MM.1S (cell line): ENCODE measurements around the gene BCL2A1.

ENCODE experiments used
- DNase-seq: peaks from one replicate; pipeline ENCODE4 v3.0.0-alpha.2; 2015
- H2AFZ ChIP-seq: fragments of 300-600 bp; sonication (generic); 2 replicates; pipeline ENCODE4 v1.6.0; 2016; ENCODE audit warnings: antibody characterized with exemption, low read length
- H3F3A ChIP-seq: fragments of 300-600 bp; sonication (generic); 2 replicates; pipeline ENCODE4 v1.6.1; 2016; ENCODE audit warnings: mild to moderate bottlenecking, antibody characterized with exemption, low read length, moderate library complexity, mixed read lengths; ENCODE audit not compliant: insufficient read depth
- H3K27ac ChIP-seq: fragments of 300-600 bp; sonication (generic); 2 replicates; pipeline ENCODE4 v1.5.1; 2016; ENCODE audit warnings: mild to moderate bottlenecking, low read length
- H3K27me3 ChIP-seq: fragments of 300-600 bp; sonication (generic); replicated peaks from 2 replicates; pipeline ENCODE4 v1.6.0; 2016; ENCODE audit warnings: low read length; ENCODE audit not compliant: insufficient read depth
- H3K36me3 ChIP-seq: fragments of 300-600 bp; sonication (generic); replicated peaks from 2 replicates; pipeline ENCODE4 v1.6.1; 2016; ENCODE audit warnings: mild to moderate bottlenecking, low read length, mixed read lengths; ENCODE audit not compliant: insufficient read depth
- H3K4me1 ChIP-seq: fragments of 300-600 bp; sonication (generic); 2 replicates; pipeline ENCODE4 v1.6.1; 2016; ENCODE audit warnings: low read length, mixed read lengths
- H3K4me2 ChIP-seq: fragments of 300-600 bp; sonication (generic); 2 replicates; pipeline ENCODE4 v1.6.0; 2016; ENCODE audit warnings: low read depth, low read length
- H3K4me3 ChIP-seq: fragments of 300-600 bp; sonication (generic); 2 replicates; pipeline ENCODE4 v1.5.1; 2016; ENCODE audit warnings: low read length, mixed read lengths
- H3K79me2 ChIP-seq: fragments of 300-600 bp; sonication (generic); 2 replicates; pipeline ENCODE4 v1.6.1; 2016; ENCODE audit warnings: mixed run types, low read length, mixed read lengths
- H3K9ac ChIP-seq: fragments of 300-600 bp; sonication (generic); 2 replicates; pipeline ENCODE4 v1.6.1; 2016; ENCODE audit warnings: low read length, mixed read lengths
- H3K9me2 ChIP-seq: fragments of 300-600 bp; sonication (generic); replicated peaks from 2 replicates; pipeline ENCODE4 v1.6.1; 2016; ENCODE audit warnings: mild to moderate bottlenecking, low read length, mixed read lengths; ENCODE audit not compliant: insufficient read depth
- H3K9me3 ChIP-seq: fragments of 300-600 bp; sonication (generic); replicated peaks from 2 replicates; pipeline ENCODE4 v1.6.1; 2016; ENCODE audit warnings: mild to moderate bottlenecking, low read length, mixed read lengths; ENCODE audit not compliant: insufficient read depth
- H4K20me1 ChIP-seq: fragments of 300-600 bp; sonication (generic); 2 replicates; pipeline ENCODE4 v1.6.1; 2016; ENCODE audit warnings: mild to moderate bottlenecking, low read length, moderate library complexity, mixed read lengths; ENCODE audit not compliant: insufficient read depth
- EZH2 ChIP-seq: fragments of 300-600 bp; sonication (generic); optimal IDR thresholded peaks from 2 replicates; pipeline ENCODE3; 2017; ENCODE audit warnings: low read depth, mild to moderate bottlenecking, antibody characterized with exemption, low read length, mixed read lengths
- EZH2phosphoT487 ChIP-seq: fragments of 300-600 bp; sonication (generic); IDR thresholded peaks from 2 replicates; pipeline ENCODE4 v1.6.1; 2018; ENCODE audit warnings: antibody characterized with exemption, low read length
- TF ChIP-seq, protein P1 (sequence below): fragments of 300-600 bp; sonication (generic); IDR thresholded peaks from 2 replicates; pipeline ENCODE4 v1.5.1; 2016; ENCODE audit warnings: antibody characterized with exemption, low read length, mixed read lengths

BCL2A1 gene

DNA sequence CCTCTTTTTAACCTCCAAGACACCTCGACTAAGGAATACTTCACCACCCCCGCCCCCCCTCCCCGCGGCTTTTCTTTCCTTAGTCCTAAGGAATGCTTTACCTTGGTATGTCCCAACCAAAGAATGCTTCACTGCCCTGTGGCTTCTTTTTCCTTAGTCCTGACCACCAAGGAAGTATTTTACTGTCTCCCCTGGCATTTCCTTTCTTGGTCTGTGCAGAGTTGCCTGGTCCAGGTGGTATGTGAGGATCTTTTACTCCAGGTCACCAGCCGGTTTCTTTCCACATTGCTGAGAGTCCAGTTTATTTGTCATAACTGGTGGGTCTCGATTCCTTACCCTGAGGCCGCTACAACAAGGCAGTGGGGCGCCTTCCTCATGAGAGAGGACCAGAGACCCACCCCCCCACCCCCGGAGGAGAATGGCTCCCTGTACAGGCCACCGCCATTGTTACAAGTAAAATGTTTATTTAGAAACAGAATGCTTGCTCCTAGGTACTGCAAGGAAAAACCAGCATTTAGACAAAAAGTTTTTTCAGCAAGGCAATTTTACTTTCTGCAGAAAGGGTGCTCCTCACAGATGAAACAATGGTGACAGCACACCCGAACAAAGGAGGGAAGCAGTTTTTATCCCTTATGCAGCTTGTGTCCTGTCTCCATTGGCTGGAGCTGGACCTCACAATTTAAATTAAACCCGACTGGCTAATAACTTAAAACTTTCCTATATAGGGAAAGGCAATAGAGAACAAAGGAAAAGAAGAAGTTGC is 51.1 kb downstream of the BCL2A1 start:
- Histone ChIP-seq H4K20me1 (no peaks in the 10 kb centered on the region), H3F3A (peaks cover 9% of the 10 kb centered on the region), H3K9me3 (no peaks in the 10 kb centered on the region), H3K4me3 (no peak overlapping the region), H3K4me1 (peaks cover 6% of the 10 kb centered on the region; the same call in 1 of the 2 replicates), H3K27me3 (no peaks in the 10 kb centered on the region), H3K36me3 (peaks cover 8% of the 10 kb centered on the region), H3K9ac (no peak overlapping the region), H3K79me2 (peaks cover 23% of the 10 kb centered on the region), H3K9me2 (no peaks in the 10 kb centered on the region), H3K27ac (no peak overlapping the region), H3K4me2 (no peak overlapping the region), H2AFZ (no peak overlapping the region)
- DNase-seq: no peak
- TF ChIP-seq EZH2phosphoT487 (no peak), EZH2 (no peak)
- TF ChIP-seq, protein P1, sequence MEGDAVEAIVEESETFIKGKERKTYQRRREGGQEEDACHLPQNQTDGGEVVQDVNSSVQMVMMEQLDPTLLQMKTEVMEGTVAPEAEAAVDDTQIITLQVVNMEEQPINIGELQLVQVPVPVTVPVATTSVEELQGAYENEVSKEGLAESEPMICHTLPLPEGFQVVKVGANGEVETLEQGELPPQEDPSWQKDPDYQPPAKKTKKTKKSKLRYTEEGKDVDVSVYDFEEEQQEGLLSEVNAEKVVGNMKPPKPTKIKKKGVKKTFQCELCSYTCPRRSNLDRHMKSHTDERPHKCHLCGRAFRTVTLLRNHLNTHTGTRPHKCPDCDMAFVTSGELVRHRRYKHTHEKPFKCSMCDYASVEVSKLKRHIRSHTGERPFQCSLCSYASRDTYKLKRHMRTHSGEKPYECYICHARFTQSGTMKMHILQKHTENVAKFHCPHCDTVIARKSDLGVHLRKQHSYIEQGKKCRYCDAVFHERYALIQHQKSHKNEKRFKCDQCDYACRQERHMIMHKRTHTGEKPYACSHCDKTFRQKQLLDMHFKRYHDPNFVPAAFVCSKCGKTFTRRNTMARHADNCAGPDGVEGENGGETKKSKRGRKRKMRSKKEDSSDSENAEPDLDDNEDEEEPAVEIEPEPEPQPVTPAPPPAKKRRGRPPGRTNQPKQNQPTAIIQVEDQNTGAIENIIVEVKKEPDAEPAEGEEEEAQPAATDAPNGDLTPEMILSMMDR: no peak

DNA sequence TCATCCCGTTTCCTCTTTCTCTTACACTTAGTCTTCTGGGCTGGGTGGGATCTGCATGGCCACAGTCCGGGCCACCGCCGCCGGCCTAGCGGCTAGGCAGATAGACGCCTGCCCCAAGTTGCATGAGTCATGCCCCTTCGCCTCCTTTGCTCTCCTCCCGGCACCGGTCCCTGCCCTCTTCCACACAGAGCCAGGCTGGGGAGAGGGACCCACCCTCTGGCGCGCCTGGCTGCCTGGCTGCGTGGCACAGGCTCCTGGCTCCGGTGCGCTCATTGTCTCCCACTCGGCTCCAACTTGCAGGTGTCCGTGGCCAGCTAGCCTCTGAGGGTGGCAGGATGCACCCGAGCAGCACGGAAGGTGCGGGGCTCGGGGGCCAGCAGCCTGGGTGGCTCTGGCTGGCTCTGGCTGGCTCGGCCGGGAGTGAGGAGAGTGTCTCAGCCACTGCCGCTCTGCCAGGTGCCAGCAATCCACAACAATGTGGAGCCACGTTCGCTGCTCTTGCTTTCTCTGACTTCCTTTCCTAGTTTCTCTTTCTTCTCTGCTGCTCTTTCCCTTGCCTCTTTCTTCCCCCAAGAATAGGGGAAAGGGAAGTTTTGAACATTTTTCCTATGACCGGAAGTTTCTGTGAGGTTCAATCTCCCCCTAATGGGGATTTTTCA is 51.8 kb downstream of the BCL2A1 start:
- 0 out of 2 replicates have a peak, but pooled peaks cover 3% of the 10 kb centered on the region for H3K9me3 ChIP-seq

DNA sequence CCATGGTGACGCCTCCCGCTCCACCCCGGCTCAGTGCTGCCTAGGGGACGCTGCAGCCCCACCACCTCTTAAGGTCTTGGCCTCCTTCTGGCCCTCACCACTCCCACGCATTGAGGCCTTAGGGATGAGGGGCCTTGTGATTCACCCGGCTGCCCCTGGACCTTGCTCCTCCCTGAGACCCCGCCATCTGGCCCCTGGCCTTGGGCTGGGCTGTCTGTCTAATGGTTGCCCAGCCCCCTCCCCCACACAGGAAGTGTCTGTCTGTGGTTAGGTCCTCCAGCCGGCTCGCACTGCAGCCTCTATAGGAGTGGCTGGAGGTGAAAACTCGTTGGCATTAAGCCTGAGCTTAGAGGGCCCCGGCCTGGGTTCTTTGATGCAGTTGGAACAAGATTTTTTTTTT is 52.7 kb downstream of the BCL2A1 start:
- peaks cover 21% of the 10 kb centered on the region for H3K79me2 ChIP-seq
- no peak for DNase-seq
- H3K4me1 ChIP-seq: peaks cover 6% of the 10 kb centered on the region; the same call in 1 of the 2 replicates
- H2AFZ ChIP-seq: no peak overlapping the region
- no peak overlapping the region for H3K9ac ChIP-seq
- H3K27ac ChIP-seq: no peak overlapping the region
- no peaks in the 10 kb centered on the region for H3K27me3 ChIP-seq
- H3K9me2 ChIP-seq: no peaks in the 10 kb centered on the region
- H3F3A ChIP-seq: peaks cover 3% of the 10 kb centered on the region; the same call in 1 of the 2 replicates
- no peaks in the 10 kb centered on the region for H4K20me1 ChIP-seq
- TF ChIP-seq EZH2: no peak
- no peak for TF ChIP-seq EZH2phosphoT487
- TF ChIP-seq, protein P1: no peak
- H3K36me3 ChIP-seq: peaks cover 8% of the 10 kb centered on the region
- no peak overlapping the region for H3K4me2 ChIP-seq
- H3K4me3 ChIP-seq: no peak overlapping the region
- 0 out of 2 replicates have a peak, but pooled peaks cover 3% of the 10 kb centered on the region for H3K9me3 ChIP-seq

More for the DNA sequence above, 51.8 kb downstream of the BCL2A1 start:
- H3K9me2 ChIP-seq: no peaks in the 10 kb centered on the region
- peaks cover 23% of the 10 kb centered on the region for H3K79me2 ChIP-seq
- H3K9ac ChIP-seq: no peak overlapping the region
- H3K4me1 ChIP-seq: peaks cover 6% of the 10 kb centered on the region; the same call in 1 of the 2 replicates
- no peak for TF ChIP-seq EZH2phosphoT487
- TF ChIP-seq, protein P1: no peak
- TF ChIP-seq EZH2: no peak
- H4K20me1 ChIP-seq: no peaks in the 10 kb centered on the region
- DNase-seq: no peak
- H3K4me3 ChIP-seq: no peak overlapping the region
- H2AFZ ChIP-seq: no peak overlapping the region
- no peaks in the 10 kb centered on the region for H3K27me3 ChIP-seq
- no peak overlapping the region for H3K27ac ChIP-seq
- no peak overlapping the region for H3K4me2 ChIP-seq
- peaks cover 8% of the 10 kb centered on the region for H3K36me3 ChIP-seq
- H3F3A ChIP-seq: peaks cover 9% of the 10 kb centered on the region
